HK-2 (cell line): ENCODE data around the gene MEMO1.
"Not testable (repeated sequence)": the region's sequence is repeated elsewhere in the genome, so short reads cannot be mapped to it uniquely, and the experiment has no call there.

Experiments used
- DNase-seq: peaks from one replicate; pipeline ENCODE4 v3.0.0-alpha.2; 2018; ENCODE audit not compliant: unreplicated experiment

The MEMO1 gene

GRCh38 chr2:31957354-31958139, 53.3 kb downstream of the MEMO1 start:
- DNase-seq = no peak

- DNase-seq = not testable (repeated sequence)
Measured at GRCh38 chr2:31956934-31957333, 53.9 kb downstream of the MEMO1 start.

- no peak for DNase-seq
Measured at GRCh38 chr2:31956312-31956711, 54.5 kb downstream of the MEMO1 start.

- not testable (repeated sequence) for DNase-seq
Measured at GRCh38 chr2:31953095-31953494, 57.7 kb downstream of the MEMO1 start.

- no peak for DNase-seq
Measured at GRCh38 chr2:31950946-31951562, 59.8 kb downstream of the MEMO1 start.

- no peak for DNase-seq
Measured at GRCh38 chr2:31947871-31948270, 62.9 kb downstream of the MEMO1 start.

GRCh38 chr2:31946838-31947237, 64.0 kb downstream of the MEMO1 start:
- no peak for DNase-seq

DNA sequence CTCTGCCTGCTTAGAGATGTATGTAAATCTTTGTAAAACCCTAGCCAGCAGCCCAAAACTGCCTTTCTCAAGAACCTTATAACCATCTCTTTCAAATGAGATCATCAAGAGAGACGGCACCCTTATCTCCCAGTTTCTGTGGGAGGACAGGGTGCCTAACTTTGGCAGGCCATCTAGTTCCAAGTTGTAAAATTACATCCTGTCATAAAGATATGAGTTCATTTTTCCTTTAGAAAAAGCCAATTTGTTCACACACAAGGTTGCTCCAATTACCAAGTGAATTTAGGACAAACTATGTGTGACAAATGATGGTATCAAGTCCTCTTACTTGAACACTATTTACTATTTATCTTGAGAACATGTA, 65.3 kb downstream of the MEMO1 start:
- DNase-seq = no peak

GRCh38 chr2:31944828-31945571, 65.8 kb downstream of the MEMO1 start:
- no peak for DNase-seq

DNA sequence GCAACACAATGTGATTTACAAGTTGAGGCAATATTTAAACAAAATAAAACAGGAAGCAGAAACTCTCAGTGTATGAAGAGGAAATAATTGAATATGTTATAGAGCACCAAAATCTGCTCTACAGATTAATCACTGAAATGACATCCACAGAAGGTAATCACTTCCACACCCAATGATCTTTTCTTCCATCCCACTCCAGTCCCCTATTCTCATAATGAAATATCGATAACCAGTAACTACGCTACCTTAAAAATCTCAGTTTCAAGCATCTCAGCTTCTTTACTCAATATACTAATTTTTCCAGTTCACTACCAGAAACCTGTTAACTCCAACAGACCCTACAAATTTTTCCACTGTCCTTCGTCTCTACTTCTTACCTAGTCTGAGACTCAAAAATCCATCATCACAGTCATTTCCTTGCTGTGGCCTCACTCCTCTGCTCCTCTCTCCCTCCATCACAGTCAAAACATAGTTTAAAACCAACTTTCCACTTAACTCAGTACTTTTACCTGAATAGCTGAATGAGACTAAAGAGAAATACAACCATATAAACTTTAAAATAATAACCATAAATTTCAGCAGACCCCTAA, 67.1 kb downstream of the MEMO1 start:
- DNase-seq = no peak

GRCh38 chr2:31940920-31941319, 69.9 kb downstream of the MEMO1 start:
- no peak for DNase-seq

DNA sequence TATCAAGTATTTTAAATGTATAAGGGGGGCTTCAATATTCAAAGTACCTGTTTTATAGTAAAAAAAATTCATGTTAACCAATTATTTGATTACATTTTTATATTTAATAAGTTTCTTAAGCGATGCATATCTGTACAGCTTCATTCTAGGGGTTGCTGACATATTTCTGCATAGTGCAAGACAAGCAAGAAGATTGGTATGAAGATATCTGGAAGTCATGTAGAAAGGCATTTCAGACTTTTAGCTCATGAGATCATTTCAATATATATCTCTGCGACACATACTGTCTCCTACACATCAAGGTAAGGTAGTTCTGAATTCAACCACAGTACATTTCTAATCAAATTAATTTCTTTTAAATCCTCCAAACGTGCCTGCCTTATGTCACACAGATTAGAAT, 73.1 kb downstream of the MEMO1 start:
- no peak for DNase-seq

GRCh38 chr2:31935370-31935769, 75.4 kb downstream of the MEMO1 start:
- no peak for DNase-seq

DNA sequence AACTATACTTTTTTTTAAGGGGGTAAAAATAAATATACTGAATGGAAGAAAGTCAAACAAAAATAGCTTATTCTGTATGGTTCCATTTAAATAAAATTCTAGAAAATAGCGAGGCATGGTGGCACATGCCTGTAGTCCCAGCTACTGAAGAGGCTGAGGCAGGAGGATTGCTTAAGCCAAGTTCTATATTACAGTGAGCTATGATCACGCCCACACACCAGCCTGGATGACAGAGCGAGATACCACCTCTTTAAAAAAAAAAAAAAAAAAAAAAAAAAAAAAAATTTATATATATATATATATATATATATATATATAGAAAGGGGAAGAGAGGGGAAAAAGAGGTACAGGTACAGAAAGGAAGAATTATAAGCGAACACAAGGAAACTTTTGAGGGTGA, 77.7 kb downstream of the MEMO1 start:
- no peak for DNase-seq

GRCh38 chr2:31932589-31932988, 78.2 kb downstream of the MEMO1 start:
- DNase-seq = no peak

DNA sequence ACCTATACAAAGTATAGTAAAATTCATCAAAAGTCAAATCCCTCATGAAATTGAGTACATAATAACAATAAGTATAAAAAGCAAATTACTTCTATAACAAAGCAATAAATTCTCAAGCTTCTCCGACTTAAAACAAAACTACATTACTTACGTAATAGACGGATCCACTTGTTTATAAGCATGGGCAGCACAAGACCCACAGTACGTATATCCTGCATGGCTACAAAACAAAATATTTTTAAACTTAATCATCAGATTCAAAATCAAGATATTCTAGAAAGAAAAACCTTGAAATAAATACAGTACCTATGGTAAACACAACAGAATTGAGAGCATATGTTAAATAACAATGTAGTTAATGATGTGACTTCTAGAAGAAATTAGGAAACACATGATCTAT, 78.9 kb downstream of the MEMO1 start:
- no peak for DNase-seq

DNA sequence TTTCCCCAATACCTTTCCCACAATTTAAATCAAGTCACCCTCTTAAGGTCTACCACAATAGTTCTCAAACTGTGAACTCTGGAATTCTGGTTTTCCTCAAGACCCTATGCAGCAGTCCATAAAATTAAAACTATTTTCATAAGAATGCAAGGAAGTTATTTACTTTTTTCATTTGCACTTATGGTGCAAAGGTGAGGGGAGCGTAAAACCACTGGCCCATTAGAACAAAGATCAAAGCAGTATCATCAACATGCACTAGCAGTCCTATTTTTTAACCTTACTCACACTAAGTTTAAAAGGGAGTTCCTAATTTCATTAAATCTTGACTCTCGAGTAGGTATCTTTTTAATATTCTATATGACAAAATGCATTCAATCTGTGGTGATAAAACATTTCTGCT, 85.3 kb downstream of the MEMO1 start:
- DNase-seq = no peak

DNA sequence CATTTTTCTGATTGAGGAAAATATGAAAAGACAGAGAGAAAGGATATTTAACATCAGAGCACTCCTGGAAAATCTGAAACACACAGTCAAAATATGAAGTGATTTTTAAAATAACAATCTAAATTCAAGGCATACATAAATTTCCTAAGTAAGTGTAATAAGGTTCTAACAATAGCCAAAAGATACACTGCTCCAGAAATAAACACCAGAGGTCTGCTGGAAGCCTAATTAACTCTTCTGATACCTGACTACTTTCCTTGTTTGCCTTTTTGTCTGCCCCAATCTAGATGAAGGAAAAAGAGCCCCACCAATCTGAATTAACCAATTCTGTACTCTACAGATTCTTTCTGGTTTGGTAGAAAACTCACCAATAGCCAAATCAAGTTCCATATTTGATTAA, 87.1 kb downstream of the MEMO1 start:
- no peak for DNase-seq

DNA sequence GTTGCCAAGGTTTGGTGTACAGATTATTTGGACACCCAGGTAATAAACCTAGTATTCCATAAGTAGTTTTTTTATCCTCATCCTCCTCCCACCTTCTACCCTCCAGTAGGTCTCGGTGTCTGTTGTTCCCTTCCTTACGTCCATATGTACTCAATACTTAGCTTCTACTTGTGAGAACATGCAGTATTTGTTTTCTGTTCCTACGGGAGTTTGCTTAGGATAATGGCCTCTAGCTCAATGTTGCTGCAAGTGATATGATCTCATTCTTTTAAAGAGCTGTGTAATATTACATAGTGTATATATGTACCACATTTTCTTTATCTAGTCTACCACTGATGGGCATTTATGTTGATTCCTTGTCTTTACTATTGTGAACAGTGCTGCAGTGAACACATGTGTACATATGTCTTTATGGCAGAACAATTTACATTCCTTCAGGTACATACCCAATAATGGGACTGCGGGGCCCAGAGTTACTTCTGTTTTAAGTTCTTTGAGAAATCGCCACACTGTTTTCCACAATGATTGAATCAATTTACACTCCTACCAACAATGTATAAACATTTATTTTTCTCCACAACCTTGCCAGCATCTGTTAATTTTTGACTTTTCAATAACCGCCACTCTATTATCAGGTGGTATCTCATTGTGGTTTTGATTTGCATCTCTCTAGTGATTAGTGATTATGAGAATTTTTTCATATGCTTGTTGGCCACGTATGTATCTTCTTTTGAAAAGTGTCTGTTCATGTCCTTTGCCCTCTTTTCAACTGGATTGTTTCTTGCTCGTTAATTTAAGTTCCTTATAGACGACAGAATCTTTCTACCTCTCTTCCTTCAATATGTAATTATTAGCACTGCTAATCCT, 88.0 kb downstream of the MEMO1 start:
- no peak for DNase-seq

DNA sequence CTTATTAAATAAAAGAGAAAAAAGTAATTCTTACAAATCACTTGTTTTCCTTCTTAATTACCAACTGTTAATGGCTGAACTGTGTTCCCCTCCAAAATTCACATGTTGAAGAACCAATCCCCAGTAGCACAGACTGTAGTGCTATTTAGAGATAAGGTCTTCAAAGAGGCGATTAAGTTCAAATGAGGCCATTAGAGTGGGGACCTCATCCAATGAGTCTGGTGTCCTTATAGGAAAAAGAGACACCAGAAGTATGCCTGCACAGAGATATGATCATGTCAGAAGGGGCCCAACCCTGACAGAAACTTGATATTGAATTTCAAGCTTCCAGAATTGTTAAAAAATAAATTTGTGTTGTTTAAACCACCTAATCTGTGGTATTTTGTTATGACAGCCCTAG, 89.8 kb downstream of the MEMO1 start:
- DNase-seq = no peak

- no peak for DNase-seq
Measured at GRCh38 chr2:31919499-31919898, 91.3 kb downstream of the MEMO1 start.

DNA sequence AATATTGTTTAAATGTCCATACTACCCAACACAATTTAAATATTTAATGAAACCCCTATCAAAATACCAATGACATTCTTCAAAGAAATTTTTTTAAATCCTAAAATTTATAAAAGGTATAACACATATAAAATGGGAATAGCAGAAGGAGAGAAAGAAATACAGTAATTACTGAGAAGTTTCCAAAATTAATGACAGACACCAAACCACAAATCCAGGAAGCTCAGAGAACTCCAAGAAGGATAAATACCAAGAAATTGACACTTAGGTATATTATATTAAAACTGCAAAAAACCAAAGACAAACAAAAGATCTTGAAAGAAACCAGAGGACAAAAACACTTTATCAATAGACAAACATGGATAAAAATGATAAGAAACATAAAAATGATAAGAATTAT, 101.1 kb downstream of the MEMO1 start:
- DNase-seq = no peak
